ENCODE data around the gene FAF1. TPM values are rescaled to one million over a fixed set of nuclear protein-coding genes. Genes with fewer than 3 reads are reported as not detected.

Gene FAF1
- total RNA-seq, 4 donors from 2014 or later = 72.0 to 107 (median 92.0) TPM

DNA sequence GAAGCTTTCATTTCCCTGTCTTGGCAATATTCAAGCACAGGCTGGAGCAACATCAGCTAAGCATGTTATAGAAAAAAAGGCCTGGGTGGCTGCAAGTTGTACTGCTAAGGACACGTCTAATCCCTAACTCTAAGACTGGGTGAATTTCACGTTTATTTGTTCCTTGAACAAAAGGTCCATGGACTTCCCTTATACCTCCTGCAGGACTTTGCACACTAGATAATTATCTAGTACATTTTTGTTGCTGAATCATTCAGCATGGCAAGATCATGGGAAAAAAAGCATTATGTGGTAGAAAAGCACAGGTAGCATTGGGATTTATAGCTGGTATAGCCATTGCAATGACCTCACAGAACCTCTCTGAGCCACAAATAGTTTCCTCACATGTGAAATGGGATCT is 406.1 kb downstream of the FAF1 start:
- TF ChIP-seq POLR2A (IDR thresholded peaks at IDR 0.05) = no peak
- TF ChIP-seq, protein P1, sequence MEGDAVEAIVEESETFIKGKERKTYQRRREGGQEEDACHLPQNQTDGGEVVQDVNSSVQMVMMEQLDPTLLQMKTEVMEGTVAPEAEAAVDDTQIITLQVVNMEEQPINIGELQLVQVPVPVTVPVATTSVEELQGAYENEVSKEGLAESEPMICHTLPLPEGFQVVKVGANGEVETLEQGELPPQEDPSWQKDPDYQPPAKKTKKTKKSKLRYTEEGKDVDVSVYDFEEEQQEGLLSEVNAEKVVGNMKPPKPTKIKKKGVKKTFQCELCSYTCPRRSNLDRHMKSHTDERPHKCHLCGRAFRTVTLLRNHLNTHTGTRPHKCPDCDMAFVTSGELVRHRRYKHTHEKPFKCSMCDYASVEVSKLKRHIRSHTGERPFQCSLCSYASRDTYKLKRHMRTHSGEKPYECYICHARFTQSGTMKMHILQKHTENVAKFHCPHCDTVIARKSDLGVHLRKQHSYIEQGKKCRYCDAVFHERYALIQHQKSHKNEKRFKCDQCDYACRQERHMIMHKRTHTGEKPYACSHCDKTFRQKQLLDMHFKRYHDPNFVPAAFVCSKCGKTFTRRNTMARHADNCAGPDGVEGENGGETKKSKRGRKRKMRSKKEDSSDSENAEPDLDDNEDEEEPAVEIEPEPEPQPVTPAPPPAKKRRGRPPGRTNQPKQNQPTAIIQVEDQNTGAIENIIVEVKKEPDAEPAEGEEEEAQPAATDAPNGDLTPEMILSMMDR (IDR thresholded peaks at IDR 0.05 in 4 of 5, conservative IDR thresholded peaks at IDR 0.05 in 1 of 5) = no peak
- ATAC-seq (no peak), DNase-seq (no peak)
- no peaks in the 10 kb centered on the region for H3K36me3 ChIP-seq
- intact Hi-C loops (cut with DNase I; ENCODE audit: low total_unique reads) = no loop called here
- H3K9me3 ChIP-seq = no peaks in the 10 kb centered on the region
- H3K4me1 ChIP-seq = no peaks in the 10 kb centered on the region
- in situ Hi-C loops (cut with MboI; ENCODE audit: low sequenced_read_pairs in 4 of 4) = no loop called here
- H3K4me3 ChIP-seq = no peak overlapping the region
- H3K27me3 ChIP-seq = no peaks in the 10 kb centered on the region
- no peak overlapping the region for H3K27ac ChIP-seq

DNA sequence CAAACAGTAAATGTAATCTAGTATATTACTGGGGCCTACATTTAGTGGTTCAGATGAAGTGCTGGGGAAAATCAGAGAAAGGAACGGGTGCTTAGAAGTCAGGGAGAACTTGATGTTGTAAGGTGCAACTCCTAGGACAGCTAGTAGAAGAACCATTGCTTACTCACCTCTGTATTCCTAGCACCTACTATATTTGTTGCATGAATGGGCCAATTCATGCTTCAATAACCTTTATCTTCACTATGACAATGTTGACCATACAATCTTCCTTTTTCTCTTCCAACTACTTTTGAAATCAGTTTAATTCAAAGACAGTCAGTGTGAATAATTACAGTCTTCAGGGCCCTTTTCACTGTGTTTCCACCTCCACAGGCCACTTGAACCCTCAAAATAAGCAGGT is 411.8 kb downstream of the FAF1 start:
- intact Hi-C loops (cut with DNase I; ENCODE audit: low total_unique reads) (no loop called here), in situ Hi-C loops (cut with MboI; ENCODE audit: low sequenced_read_pairs in 4 of 4) (no loop called here)
- Histone ChIP-seq H3K27ac (no peak overlapping the region), H3K27me3 (no peaks in the 10 kb centered on the region), H3K4me3 (no peak overlapping the region), H3K4me1 (no peaks in the 10 kb centered on the region), H3K9me3 (no peaks in the 10 kb centered on the region), H3K36me3 (no peaks in the 10 kb centered on the region)
- TF ChIP-seq POLR2A (IDR thresholded peaks at IDR 0.05) = no peak
- TF ChIP-seq, protein P1 (IDR thresholded peaks at IDR 0.05 in 4 of 5, conservative IDR thresholded peaks at IDR 0.05 in 1 of 5) = no peak
- ATAC-seq (no peak), DNase-seq (no peak)

DNA sequence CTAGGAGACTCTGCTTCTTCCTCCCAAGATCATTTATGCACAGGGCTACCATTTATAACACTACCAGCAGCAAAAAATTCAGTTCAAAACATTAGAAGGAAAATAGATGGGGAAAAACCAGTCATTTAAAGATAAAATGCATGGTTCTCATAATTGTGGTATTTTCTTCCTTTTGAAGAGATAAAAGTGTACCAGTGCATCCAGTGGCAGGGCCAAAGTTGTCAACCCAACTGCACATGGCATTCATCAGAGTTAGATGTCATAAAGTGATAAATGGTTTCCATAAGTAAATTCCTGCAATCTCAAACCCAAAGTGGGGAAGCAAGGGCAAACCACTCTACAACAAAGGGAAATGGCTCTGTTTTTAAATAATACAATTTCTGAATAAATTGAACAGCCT is 417.7 kb downstream of the FAF1 start:
- DNase-seq = no peak
- Histone ChIP-seq H3K27ac (no peak overlapping the region), H3K4me1 (no peaks in the 10 kb centered on the region), H3K27me3 (no peaks in the 10 kb centered on the region), H3K36me3 (no peaks in the 10 kb centered on the region), H3K9me3 (no peaks in the 10 kb centered on the region), H3K4me3 (no peak overlapping the region)
- in situ Hi-C loops (cut with MboI; ENCODE audit: low sequenced_read_pairs in 4 of 4) = no loop called here
- no peak for ATAC-seq
- no peak for TF ChIP-seq POLR2A (IDR thresholded peaks at IDR 0.05)
- TF ChIP-seq, protein P1 (IDR thresholded peaks at IDR 0.05 in 4 of 5, conservative IDR thresholded peaks at IDR 0.05 in 1 of 5) = no peak
- intact Hi-C loops (cut with DNase I; ENCODE audit: low total_unique reads) = no loop called here

DNA sequence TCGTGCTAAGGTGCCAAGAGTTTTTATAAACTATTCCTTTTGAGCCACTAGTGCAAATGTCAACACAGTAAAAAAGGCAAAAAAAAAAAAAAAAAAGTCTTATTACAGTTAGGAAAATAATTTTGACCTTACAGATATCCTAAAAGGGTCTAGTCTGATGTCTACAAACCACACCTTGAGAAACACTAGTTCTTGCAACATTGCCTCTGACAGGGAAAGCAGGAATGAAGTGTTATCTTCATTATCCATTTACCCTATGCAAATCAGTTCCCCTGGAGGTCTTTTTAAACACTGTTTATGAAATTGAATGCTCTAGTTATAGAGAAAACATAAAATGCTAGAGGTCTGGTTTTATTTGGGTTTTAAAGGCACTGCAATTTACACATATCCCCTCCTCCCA is 421.6 kb downstream of the FAF1 start:
- TF ChIP-seq, protein P1 (IDR thresholded peaks at IDR 0.05 in 4 of 5, conservative IDR thresholded peaks at IDR 0.05 in 1 of 5) = no peak
- no peak for TF ChIP-seq POLR2A (IDR thresholded peaks at IDR 0.05)
- Histone ChIP-seq H3K4me1 (no peaks in the 10 kb centered on the region), H3K27ac (no peak overlapping the region), H3K27me3 (no peaks in the 10 kb centered on the region), H3K4me3 (no peak overlapping the region), H3K36me3 (peaks cover 0 to 3% of the 10 kb centered on the region in 2 donors), H3K9me3 (no peaks in the 10 kb centered on the region)
- intact Hi-C loops (cut with DNase I; ENCODE audit: low total_unique reads) = no loop called here
- in situ Hi-C loops (cut with MboI; ENCODE audit: low sequenced_read_pairs in 4 of 4) = no loop called here
- DNase-seq (no peak), ATAC-seq (no peak)

DNA sequence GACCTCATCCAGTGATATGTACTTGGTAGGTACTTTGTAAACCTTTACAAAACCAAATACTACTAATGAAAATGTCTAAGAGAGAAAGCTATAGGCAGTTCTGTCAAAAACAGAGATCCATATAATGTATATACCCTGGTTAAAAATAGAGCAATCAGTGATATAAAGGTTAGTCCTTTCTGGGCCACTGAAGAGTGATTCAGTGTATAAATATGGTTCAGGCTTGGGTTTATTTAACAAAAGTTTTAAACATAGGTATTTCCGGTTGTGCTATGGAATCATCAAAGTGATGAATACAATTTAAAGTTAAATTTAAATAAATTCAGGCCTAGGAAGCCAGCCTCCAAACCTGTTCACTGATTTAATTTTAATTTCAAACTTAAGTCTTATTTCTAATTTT is 428.5 kb downstream of the FAF1 start:
- H3K27ac ChIP-seq = no peak overlapping the region
- H3K4me1 ChIP-seq = no peaks in the 10 kb centered on the region
- no peaks in the 10 kb centered on the region for H3K27me3 ChIP-seq
- in situ Hi-C loops (cut with MboI; ENCODE audit: low sequenced_read_pairs in 4 of 4) = no loop called here
- intact Hi-C loops (cut with DNase I; ENCODE audit: low total_unique reads) = no loop called here
- no peaks in the 10 kb centered on the region for H3K9me3 ChIP-seq
- no peak overlapping the region for H3K4me3 ChIP-seq
- no peak for TF ChIP-seq POLR2A (IDR thresholded peaks at IDR 0.05)
- TF ChIP-seq, protein P1 (IDR thresholded peaks at IDR 0.05 in 4 of 5, conservative IDR thresholded peaks at IDR 0.05 in 1 of 5) = no peak
- DNase-seq (no peak), ATAC-seq (no peak)
- peaks cover 3 to 5% of the 10 kb centered on the region in 2 donors for H3K36me3 ChIP-seq
